ENCODE measurements around the gene GFI1B. TPM values are rescaled to one million over a fixed set of nuclear protein-coding genes. Genes with fewer than 3 reads are reported as not detected.

GFI1B gene
- total and polyA plus RNA-seq, 4 donors = 0.05 to 53.6 TPM; not detected in 2

- TF ChIP-seq HNF4A (conservative IDR thresholded peaks at IDR 0.05) (no peak), REST (IDR thresholded peaks at IDR 0.05) (no peak), EGR1 (IDR thresholded peaks at IDR 0.05; ENCODE audit: low read depth in 2 of 2) (no peak), FOXA2 (IDR thresholded peaks at IDR 0.05) (no peak), JUND (IDR thresholded peaks at IDR 0.05) (no peak), SP1 (IDR thresholded peaks at IDR 0.05) (no peak), RXRA (IDR thresholded peaks at IDR 0.05) (no peak), RAD21 (IDR thresholded peaks at IDR 0.05) (no peak), NR2F2 (IDR thresholded peaks at IDR 0.05) (no peak), TAF1 (conservative IDR thresholded peaks at IDR 0.05) (no peak), ATF3 (IDR thresholded peaks at IDR 0.05) (no peak), YY1 (IDR thresholded peaks at IDR 0.05) (no peak)
- Histone ChIP-seq H3K27me3 (ENCODE audit: control insufficient read depth in 4 of 4, insufficient read depth in 4 of 4, low read length in 3 of 4) (no peaks in the 10 kb centered on the region), H3K4me1 (ENCODE audit: control insufficient read depth in 4 of 4, insufficient read depth in 4 of 4, low read length in 3 of 4) (peaks cover 0 to 9% (median 6%) of the 10 kb centered on the region in 4 donors), H3K36me3 (ENCODE audit: control insufficient read depth in 4 of 4, insufficient read depth in 3 of 4, low read depth in 1 of 4, low read length in 3 of 4) (no peaks in the 10 kb centered on the region), H3K27ac (ENCODE audit: low read depth in 1 of 2, low read length in 2 of 2) (no peak overlapping the region), H3K9ac (ENCODE audit: low read depth in 1 of 2, low read length in 2 of 2) (no peak overlapping the region), H3K9me3 (ENCODE audit: control insufficient read depth in 4 of 4, low read length in 3 of 4) (no peaks in the 10 kb centered on the region), H3K4me3 (ENCODE audit: low read depth in 1 of 3, low read length in 3 of 3) (no peak overlapping the region)
- WGBS = 80% methylated on average over 18 of the region's 18 CpGs
- DNase-seq (ENCODE audit: low spot score) = no peak
Measured at GRCh38 chr9:132948482-132949050, 29.9 kb upstream of the GFI1B start.

- H3K9me3 ChIP-seq (ENCODE audit: control insufficient read depth in 4 of 4, low read length in 3 of 4) = peaks cover 0 to under 1% (median 0%) of the 10 kb centered on the region in 4 donors
- 87% methylated on average over 4 of the region's 4 CpGs for WGBS
Measured at GRCh38 chr9:132949709-132950108, 28.8 kb upstream of the GFI1B start.

More at GRCh38 chr9:132949709-132950108, 28.8 kb upstream of the GFI1B start:
- no peak for DNase-seq (ENCODE audit: low spot score)
- H3K4me3 ChIP-seq (ENCODE audit: low read depth in 1 of 3, low read length in 3 of 3) = no peak overlapping the region
- no peaks in the 10 kb centered on the region for H3K36me3 ChIP-seq (ENCODE audit: control insufficient read depth in 4 of 4, insufficient read depth in 3 of 4, low read depth in 1 of 4, low read length in 3 of 4)
- H3K27me3 ChIP-seq (ENCODE audit: control insufficient read depth in 4 of 4, insufficient read depth in 4 of 4, low read length in 3 of 4) = no peaks in the 10 kb centered on the region
- peaks cover 0 to 5% (median 2%) of the 10 kb centered on the region in 4 donors for H3K4me1 ChIP-seq (ENCODE audit: control insufficient read depth in 4 of 4, insufficient read depth in 4 of 4, low read length in 3 of 4)
- no peak overlapping the region for H3K9ac ChIP-seq (ENCODE audit: low read depth in 1 of 2, low read length in 2 of 2)
- no peak for TF ChIP-seq ZBTB33 (IDR thresholded peaks at IDR 0.05)
- TF ChIP-seq RXRA (IDR thresholded peaks at IDR 0.05) = no peak
- no peak overlapping the region for H3K27ac ChIP-seq (ENCODE audit: low read depth in 1 of 2, low read length in 2 of 2)
